SK-N-SH treated with all-trans-retinoic acid at 6 μM for 48 hours (cell line): ENCODE results near the gene CDK14.

ENCODE experiments used
- ARNTL ChIP-seq: fragments of 450-650 bp; formaldehyde crosslinking; IDR thresholded peaks from 2 replicates; pipeline ENCODE4 v1.5.0; 2020; ENCODE audit warnings: low read depth, mild to moderate bottlenecking, moderate library complexity, borderline replicate concordance
- GLIS3 ChIP-seq: fragments of 250-450 bp; sonication (Bioruptor Pico); IDR thresholded peaks from 2 replicates; pipeline ENCODE4 v1.5.0; 2020; ENCODE audit warnings: mild to moderate bottlenecking, moderate library complexity
- PPARA ChIP-seq: fragments of 250-450 bp; sonication (Bioruptor Pico); IDR thresholded peaks from 2 replicates; pipeline ENCODE4 v1.5.0; 2020; ENCODE audit warnings: mild to moderate bottlenecking, borderline replicate concordance
- SNAI2 ChIP-seq: fragments of 250-450 bp; sonication (Bioruptor Pico); IDR thresholded peaks from 2 replicates; pipeline ENCODE4 v1.5.0; 2020; ENCODE audit warnings: mild to moderate bottlenecking, moderate library complexity
- TCF4 ChIP-seq: fragments of 250-450 bp; sonication (Bioruptor Pico); IDR thresholded peaks from 2 replicates; pipeline ENCODE4 v1.8.0; 2021; ENCODE audit warnings: mild to moderate bottlenecking, moderate library complexity, borderline replicate concordance
- ZFP3 ChIP-seq: fragments of 250-450 bp; sonication (Bioruptor Pico); IDR thresholded peaks from 2 replicates; pipeline ENCODE4 v1.5.0; 2020; ENCODE audit warnings: mild to moderate bottlenecking, moderate library complexity
- ZFP30 ChIP-seq: fragments of 450-650 bp; formaldehyde crosslinking; IDR thresholded peaks from 2 replicates; pipeline ENCODE4 v1.5.0; 2022; ENCODE audit warnings: mild to moderate bottlenecking, moderate library complexity
- ZNF70 ChIP-seq: fragments of 450-650 bp; formaldehyde crosslinking; IDR thresholded peaks from 2 replicates; pipeline ENCODE4 v1.5.0; 2020; ENCODE audit warnings: mild to moderate bottlenecking, moderate library complexity

DNA sequence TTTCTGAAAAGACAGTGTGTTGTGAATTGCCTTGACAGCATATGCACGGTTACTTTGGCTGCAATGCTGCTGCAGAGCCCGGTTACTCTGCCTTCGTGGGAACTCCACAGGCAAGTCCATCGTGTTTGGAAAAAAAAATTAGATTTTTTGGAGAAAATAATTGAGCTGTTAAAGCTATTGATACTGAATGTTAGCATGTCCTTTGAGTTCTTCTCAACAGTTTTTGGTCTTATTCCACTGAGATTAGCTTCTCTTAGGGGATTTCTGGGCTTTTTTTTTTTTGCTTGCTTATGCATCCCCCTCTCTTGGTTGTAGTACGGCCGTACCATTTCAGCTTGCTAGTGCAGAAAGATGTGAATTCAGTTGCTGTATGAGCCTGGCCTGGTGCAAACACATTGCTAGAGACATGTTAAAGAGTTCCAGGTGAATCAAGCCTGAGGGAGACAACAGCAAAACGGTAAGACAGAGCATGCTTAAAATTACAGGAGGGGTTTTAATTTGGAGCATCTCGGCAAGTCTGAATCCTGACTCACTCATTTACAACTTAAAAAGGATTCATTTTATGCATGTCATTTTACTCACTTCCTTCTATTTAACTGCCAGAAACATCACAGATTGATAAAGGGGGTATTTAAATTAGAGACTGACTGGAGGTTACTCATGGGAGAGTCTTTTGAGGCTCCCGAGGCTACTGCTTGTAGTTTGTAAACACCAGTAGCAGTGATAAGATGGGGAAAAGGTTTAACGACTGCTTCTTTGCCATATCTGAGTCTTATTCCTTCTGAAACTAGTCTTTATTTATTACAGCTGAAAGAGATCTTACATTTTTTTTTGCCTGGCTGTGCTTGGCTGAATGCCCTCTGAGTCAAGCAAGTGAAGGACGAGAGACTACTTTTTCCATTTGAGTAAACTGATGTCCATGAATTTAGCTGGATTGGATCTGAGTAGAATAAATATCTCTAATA lies 113.7 kb downstream of the CDK14 start:
- TF ChIP-seq PPARA: no peak
- TF ChIP-seq TCF4: no peak
- no peak for TF ChIP-seq ZFP3
- TF ChIP-seq ARNTL (CRISPR knock-in tag): no peak
- TF ChIP-seq SNAI2 (CRISPR knock-in tag): no peak
- TF ChIP-seq GLIS3 (CRISPR knock-in tag): no peak
- no peak for TF ChIP-seq ZNF70 (CRISPR knock-in tag)
- TF ChIP-seq ZFP30 (CRISPR knock-in tag): no peak
